ENCODE measurements around the gene LIME1. TPM values are rescaled to one million over a fixed set of nuclear protein-coding genes. Genes with fewer than 3 reads are reported as not detected.

LIME1 gene
- total RNA-seq, 1 donor from 2014 or later = 7.8 TPM

DNA sequence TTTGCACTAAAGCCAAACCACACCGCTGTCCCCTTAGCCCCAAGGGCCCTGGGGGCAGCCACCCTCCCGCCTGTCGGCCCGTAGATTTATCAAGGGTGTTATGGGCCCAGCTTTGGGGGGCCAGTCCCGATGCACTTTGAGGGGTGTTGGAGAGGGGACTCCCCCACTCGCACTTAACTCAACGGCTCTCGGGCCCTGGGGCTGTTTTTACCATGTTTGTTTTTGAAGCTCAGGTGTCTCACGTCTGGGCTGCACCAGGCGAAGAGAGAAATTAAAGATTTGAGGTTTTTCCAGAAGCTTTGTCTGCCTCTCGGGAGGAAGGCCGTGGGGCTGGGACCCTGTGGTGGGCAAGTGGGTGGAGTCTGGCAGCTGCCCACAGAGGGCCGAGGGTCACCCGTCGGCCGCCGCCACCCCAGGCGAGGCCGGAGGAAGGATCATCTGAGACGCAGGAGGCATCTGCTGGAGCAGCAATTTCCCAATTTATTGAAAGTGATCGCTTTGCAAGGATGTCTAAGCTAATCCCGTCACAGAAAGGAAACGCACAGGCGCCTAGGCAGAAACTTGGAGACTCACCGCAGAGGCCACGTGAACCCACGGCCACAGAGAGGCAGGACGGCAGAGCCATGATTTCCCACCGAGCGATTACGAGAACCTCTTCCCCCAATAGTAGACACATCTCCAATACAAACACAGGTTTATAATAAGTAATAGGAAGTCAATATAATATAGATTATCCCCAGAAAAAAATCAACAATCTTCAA, 6.9 kb downstream of the LIME1 start:
- peaks cover 20% of the 10 kb centered on the region for H3K4me1 ChIP-seq
- H3K27ac ChIP-seq = no peak overlapping the region
- no peaks in the 10 kb centered on the region for H3K27me3 ChIP-seq
- intact Hi-C loops (cut with DNase I) = no loop called here
- ATAC-seq (no peak), DNase-seq (peak; percentile 57)
- no peak overlapping the region for H3K4me3 ChIP-seq
- H3K9me3 ChIP-seq = no peaks in the 10 kb centered on the region
- peaks cover 26% of the 10 kb centered on the region for H3K36me3 ChIP-seq
- TF ChIP-seq, protein P1, sequence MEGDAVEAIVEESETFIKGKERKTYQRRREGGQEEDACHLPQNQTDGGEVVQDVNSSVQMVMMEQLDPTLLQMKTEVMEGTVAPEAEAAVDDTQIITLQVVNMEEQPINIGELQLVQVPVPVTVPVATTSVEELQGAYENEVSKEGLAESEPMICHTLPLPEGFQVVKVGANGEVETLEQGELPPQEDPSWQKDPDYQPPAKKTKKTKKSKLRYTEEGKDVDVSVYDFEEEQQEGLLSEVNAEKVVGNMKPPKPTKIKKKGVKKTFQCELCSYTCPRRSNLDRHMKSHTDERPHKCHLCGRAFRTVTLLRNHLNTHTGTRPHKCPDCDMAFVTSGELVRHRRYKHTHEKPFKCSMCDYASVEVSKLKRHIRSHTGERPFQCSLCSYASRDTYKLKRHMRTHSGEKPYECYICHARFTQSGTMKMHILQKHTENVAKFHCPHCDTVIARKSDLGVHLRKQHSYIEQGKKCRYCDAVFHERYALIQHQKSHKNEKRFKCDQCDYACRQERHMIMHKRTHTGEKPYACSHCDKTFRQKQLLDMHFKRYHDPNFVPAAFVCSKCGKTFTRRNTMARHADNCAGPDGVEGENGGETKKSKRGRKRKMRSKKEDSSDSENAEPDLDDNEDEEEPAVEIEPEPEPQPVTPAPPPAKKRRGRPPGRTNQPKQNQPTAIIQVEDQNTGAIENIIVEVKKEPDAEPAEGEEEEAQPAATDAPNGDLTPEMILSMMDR (IDR thresholded peaks at IDR 0.05) = no peak

DNA sequence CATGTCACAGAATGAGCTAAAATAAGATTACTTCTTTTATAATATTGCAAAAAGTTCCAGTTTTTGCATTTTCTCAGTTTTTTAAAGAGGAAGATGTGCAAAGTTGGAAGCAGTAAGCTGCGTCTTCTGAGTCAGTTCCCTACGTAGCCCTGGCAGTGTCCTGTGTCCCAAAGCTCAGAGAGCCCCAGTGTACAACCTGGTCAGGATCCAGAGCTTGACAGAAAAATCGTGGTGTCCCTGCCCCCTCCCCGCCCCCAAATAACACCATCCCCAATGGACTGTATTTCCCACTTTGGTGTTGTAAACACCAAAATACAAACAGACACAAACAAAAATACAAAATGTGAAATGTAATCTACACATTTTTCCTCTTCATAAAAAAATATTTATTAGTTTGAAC, 7.7 kb downstream of the LIME1 start:
- peaks cover 12% of the 10 kb centered on the region for H3K4me1 ChIP-seq
- H3K27ac ChIP-seq = no peak overlapping the region
- peaks cover 26% of the 10 kb centered on the region for H3K36me3 ChIP-seq
- no peaks in the 10 kb centered on the region for H3K9me3 ChIP-seq
- no peaks in the 10 kb centered on the region for H3K27me3 ChIP-seq
- intact Hi-C loops (cut with DNase I) = no loop called here
- no peak for DNase-seq
- ATAC-seq = no peak
- no peak overlapping the region for H3K4me3 ChIP-seq
- TF ChIP-seq, protein P1 (IDR thresholded peaks at IDR 0.05) = no peak

DNA sequence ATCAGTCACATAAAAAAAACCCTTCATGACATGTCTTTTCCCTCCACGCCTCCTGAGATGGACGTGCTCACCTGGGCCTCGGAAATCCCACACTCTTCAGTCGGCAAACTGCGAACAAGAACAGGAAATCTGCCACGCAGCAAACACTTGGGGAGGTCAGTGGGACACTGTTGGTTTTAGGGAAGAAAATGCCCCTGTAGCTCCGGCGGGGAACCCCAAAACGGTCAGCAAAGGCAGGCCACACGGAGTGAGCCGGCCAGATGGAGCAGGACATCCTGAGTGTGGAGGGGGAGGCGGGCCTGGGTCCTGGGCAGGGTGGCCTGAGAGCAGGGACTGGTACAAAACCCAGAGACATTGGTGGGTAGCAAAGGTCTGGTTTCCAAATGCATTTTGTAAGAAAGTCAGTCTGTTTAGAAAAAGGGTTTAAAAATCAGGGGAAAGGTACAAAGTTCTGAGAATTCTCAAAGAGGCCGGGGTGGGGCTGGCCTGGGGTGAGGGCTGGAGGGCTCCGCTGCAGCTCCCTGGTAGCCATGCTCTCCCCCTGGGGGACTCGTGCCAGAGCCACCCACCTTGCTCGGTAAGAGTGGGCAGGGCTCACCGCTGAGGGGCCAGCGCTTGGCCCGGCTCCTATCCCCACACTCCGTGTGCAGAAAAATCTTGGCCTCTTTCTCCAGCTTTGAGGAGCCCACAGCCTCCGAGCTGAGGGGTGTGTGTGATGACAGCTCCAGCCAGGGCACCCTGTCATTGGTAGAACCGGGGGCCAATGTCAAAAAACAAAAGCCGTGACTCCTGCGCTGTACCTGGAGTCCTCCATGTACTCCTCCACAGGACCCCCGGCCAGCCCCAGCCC, 8.3 kb downstream of the LIME1 start:
- H3K27me3 ChIP-seq = no peaks in the 10 kb centered on the region
- H3K36me3 ChIP-seq = peaks cover 26% of the 10 kb centered on the region
- ATAC-seq (no peak), DNase-seq (peak; percentile 46)
- H3K4me1 ChIP-seq = peaks cover 11% of the 10 kb centered on the region
- no peaks in the 10 kb centered on the region for H3K9me3 ChIP-seq
- no peak overlapping the region for H3K27ac ChIP-seq
- no peak overlapping the region for H3K4me3 ChIP-seq
- TF ChIP-seq, protein P1 (IDR thresholded peaks at IDR 0.05) = no peak
- intact Hi-C loops (cut with DNase I) = no loop called here

DNA sequence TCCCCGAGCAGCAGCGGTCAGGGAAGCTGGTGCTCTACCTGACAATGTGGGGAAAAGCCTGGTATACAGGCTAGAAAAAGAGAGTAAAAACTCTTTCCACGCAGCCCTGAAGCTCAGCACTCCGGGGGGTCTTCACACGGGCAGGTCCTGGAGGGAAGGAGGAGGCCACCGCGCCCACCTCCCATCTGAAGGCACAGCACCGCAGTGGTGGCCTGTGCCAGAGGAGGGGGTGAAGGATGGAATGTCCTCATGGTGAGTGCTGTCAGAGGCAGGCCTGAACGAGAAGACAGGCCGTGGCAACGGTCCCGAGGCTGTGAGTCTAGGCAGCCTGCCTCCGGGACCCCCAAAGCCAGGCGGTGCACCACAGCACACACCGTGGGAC, 9.0 kb downstream of the LIME1 start:
- H3K27me3 ChIP-seq = no peaks in the 10 kb centered on the region
- intact Hi-C loops (cut with DNase I) = no loop called here
- no peaks in the 10 kb centered on the region for H3K9me3 ChIP-seq
- peaks cover 26% of the 10 kb centered on the region for H3K36me3 ChIP-seq
- H3K4me3 ChIP-seq = no peak overlapping the region
- ATAC-seq (no peak), DNase-seq (no peak)
- H3K27ac ChIP-seq = no peak overlapping the region
- peaks cover 11% of the 10 kb centered on the region for H3K4me1 ChIP-seq
- TF ChIP-seq, protein P1 (IDR thresholded peaks at IDR 0.05) = no peak

DNA sequence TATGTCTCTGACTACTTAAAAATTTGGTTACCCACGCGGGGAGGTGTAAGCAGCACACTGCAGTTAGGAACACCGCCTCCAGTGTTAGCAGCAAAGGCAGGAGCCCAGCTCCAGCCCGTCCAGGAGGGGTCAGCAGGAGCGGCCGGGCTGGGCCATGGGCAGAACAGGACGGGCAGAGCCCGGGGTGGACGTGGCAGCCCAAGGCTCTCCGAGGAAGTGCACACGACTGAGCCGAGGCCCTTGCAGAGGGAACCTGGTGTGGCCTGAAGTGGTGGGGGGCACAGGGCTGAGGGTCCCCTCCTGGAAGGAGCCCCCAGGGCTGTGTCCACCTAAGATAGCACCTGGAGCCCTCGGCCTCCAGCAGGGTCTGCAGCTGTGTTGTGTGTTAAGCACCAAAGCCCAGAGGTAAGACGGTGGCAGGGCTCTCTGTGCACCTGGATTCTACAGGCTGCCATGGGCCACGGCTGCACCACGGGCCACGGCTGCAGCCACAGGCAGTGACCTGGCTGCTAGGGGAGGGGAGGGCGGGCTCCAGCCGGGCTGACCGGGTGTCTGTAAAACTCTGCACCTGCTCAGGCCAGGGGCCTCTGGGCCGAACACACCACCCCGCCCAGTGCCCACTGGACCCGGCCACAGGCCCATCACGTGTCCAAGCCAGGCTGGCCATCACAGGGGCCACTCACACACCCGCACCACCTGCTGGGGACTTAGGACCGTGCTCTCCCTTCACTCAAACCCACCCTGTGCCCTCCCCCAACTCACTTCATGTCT, 9.7 kb downstream of the LIME1 start:
- Histone ChIP-seq H3K4me1 (peaks cover 7% of the 10 kb centered on the region), H3K9me3 (no peaks in the 10 kb centered on the region), H3K4me3 (no peak overlapping the region), H3K27me3 (no peaks in the 10 kb centered on the region), H3K36me3 (peaks cover 26% of the 10 kb centered on the region), H3K27ac (no peak overlapping the region)
- ATAC-seq (no peak), DNase-seq (peak; percentile 54)
- TF ChIP-seq, protein P1 (IDR thresholded peaks at IDR 0.05) = no peak
- intact Hi-C loops (cut with DNase I) = no loop called here
